PC-9 (cell line): ENCODE measurements around the gene TPP1. TPM values are rescaled to one million over a fixed set of nuclear protein-coding genes. Genes with fewer than 3 reads are reported as not detected.

Source experiments
- BruUV-seq: library from RNA; stranded (reverse); fragments of 400-500 nt; replicated peaks from 2 replicates; lab custom pipeline; 2021; lab: Mats Ljungman, UMichigan
- CTCF ChIA-PET: fragments of 300-600 bp; sonication (Branson Sonifier 250); formaldehyde crosslinking; loops from one replicate; lab custom pipeline; 2022; ENCODE audit warnings: antibody characterized with exemption; lab: Charles Lee
- POLR2A ChIA-PET: fragments of 300-600 bp; sonication (Branson Sonifier 250); formaldehyde crosslinking; loops from one replicate; lab custom pipeline; 2022; ENCODE audit warnings: antibody characterized with exemption; ENCODE audit not compliant: unreplicated experiment; lab: Charles Lee
- DNase-seq, 2 experiments: peaks; one replicate each; pipeline versions ENCODE4 v3.0.0 to v3.0.0-alpha.2; 2015 to 2022; ENCODE audit warnings: mixed read lengths in 1 of 2
- H2AFZ ChIP-seq: fragments of 200-600 bp; sonication (generic); 2 replicates; pipeline ENCODE4 v1.8.1; 2017; ENCODE audit warnings: antibody characterized with exemption
- H3F3A ChIP-seq: fragments of 200-600 bp; sonication (generic); 2 replicates; pipeline ENCODE4 v1.8.1; 2017; ENCODE audit warnings: antibody characterized with exemption, mild to moderate bottlenecking, low read depth; ENCODE audit not compliant: insufficient read depth
- H3K27ac ChIP-seq: fragments of 200-600 bp; sonication (generic); 2 replicates; pipeline ENCODE4 v1.6.1; 2016; ENCODE audit warnings: mixed run types
- H3K27me3 ChIP-seq: fragments of 200-600 bp; sonication (generic); 2 replicates; pipeline ENCODE4 v1.6.1; 2016; ENCODE audit warnings: low read depth, mixed run types; ENCODE audit not compliant: insufficient read depth
- H3K36me3 ChIP-seq: fragments of 200-600 bp; sonication (generic); 2 replicates; pipeline ENCODE4 v1.6.1; 2016; ENCODE audit warnings: low read depth, mixed run types
- H3K4me1 ChIP-seq: fragments of 200-600 bp; sonication (generic); replicated peaks from 2 replicates; pipeline ENCODE4 v1.6.1; 2016; ENCODE audit warnings: mixed run types; ENCODE audit not compliant: insufficient read depth
- H3K4me2 ChIP-seq: fragments of 200-600 bp; sonication (generic); 2 replicates; pipeline ENCODE4 v1.6.1; 2017; ENCODE audit warnings: mixed run types
- H3K4me3 ChIP-seq: fragments of 200-600 bp; sonication (generic); 2 replicates; pipeline ENCODE4 v1.6.1; 2016; ENCODE audit warnings: mixed run types
- H3K79me2 ChIP-seq: fragments of 200-600 bp; sonication (generic); 2 replicates; pipeline ENCODE4 v1.6.1; 2017; ENCODE audit warnings: low read depth, mixed run types
- H3K9me2 ChIP-seq: fragments of 200-600 bp; sonication (generic); 2 replicates; pipeline ENCODE4 v1.8.1; 2017; ENCODE audit warnings: mild to moderate bottlenecking; ENCODE audit not compliant: insufficient read depth
- H3K9me3 ChIP-seq: fragments of 200-600 bp; sonication (generic); 2 replicates; pipeline ENCODE4 v1.8.1; 2016; ENCODE audit warnings: low read depth; ENCODE audit not compliant: insufficient read depth
- H4K20me1 ChIP-seq: fragments of 200-600 bp; sonication (generic); 2 replicates; pipeline ENCODE4 v1.8.1; 2017; ENCODE audit not compliant: insufficient read depth
- EZH2 ChIP-seq: fragments of 200-600 bp; sonication (generic); IDR thresholded peaks from 2 replicates; pipeline ENCODE4 v1.8.0; 2017; ENCODE audit warnings: antibody characterized with exemption, low read depth
- intact Hi-C: fragments of 100-400 bp; cut with micrococcal nuclease; formaldehyde crosslinking; loops from one replicate; pipeline ENCODE4 v1.10.0; 2022; ENCODE audit not compliant: unreplicated experiment
- total RNA-seq: library from RNA; stranded (reverse); gene quantifications from 2 replicates; pipeline ENCODE4 v1.2.3, GENCODE V29; 2021
- TF ChIP-seq, protein P1 (sequence below): fragments of 200-600 bp; sonication (generic); conservative IDR thresholded peaks from 2 replicates; pipeline ENCODE4 v1.6.1; 2017; ENCODE audit warnings: mixed run types, antibody characterized with exemption, mild to moderate bottlenecking, moderate library complexity

Gene TPP1
- total RNA-seq, 1 experiment from 2014 or later = 31.4 TPM

DNA sequence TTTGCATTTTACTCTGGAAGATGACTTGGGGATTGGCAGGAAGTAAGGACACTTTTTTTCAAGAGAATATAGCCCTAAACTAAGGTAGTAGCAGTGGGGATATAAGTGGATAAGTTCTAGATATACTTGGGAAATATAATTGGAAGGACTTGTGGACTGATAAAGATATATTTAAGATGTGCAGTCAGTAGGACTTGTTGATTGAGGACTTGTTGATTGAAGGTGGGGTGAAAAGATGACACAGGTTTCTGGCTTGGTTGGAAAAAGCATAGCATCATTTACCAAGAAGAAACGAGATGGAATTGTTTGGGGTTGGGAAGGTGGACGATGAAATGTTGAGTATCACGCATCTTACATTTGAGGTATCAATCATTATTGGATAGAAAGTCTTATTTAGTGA lies 5.7 kb downstream of the TPP1 start:
- TF ChIP-seq EZH2 = no peak
- TF ChIP-seq, protein P1, sequence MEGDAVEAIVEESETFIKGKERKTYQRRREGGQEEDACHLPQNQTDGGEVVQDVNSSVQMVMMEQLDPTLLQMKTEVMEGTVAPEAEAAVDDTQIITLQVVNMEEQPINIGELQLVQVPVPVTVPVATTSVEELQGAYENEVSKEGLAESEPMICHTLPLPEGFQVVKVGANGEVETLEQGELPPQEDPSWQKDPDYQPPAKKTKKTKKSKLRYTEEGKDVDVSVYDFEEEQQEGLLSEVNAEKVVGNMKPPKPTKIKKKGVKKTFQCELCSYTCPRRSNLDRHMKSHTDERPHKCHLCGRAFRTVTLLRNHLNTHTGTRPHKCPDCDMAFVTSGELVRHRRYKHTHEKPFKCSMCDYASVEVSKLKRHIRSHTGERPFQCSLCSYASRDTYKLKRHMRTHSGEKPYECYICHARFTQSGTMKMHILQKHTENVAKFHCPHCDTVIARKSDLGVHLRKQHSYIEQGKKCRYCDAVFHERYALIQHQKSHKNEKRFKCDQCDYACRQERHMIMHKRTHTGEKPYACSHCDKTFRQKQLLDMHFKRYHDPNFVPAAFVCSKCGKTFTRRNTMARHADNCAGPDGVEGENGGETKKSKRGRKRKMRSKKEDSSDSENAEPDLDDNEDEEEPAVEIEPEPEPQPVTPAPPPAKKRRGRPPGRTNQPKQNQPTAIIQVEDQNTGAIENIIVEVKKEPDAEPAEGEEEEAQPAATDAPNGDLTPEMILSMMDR = no peak
- no TSS peak for BruUV-seq
- Histone ChIP-seq H2AFZ (no peak overlapping the region), H3F3A (peaks cover 9% of the 10 kb centered on the region; the same call in 1 of the 2 replicates), H3K9me2 (no peaks in the 10 kb centered on the region), H3K27ac (no peak overlapping the region; the same call in 1 of the 2 replicates), H3K27me3 (no peaks in the 10 kb centered on the region), H3K36me3 (no peaks in the 10 kb centered on the region), H3K9me3 (no peaks in the 10 kb centered on the region), H3K79me2 (peaks cover 10% of the 10 kb centered on the region), H3K4me3 (peak overlapping the region; percentile 98; the same call in 1 of the 2 replicates), H3K4me2 (peak overlapping the region; percentile 99), H3K4me1 (peaks cover 7% of the 10 kb centered on the region; the same call in 1 of the 2 replicates), H4K20me1 (no peaks in the 10 kb centered on the region)
- intact Hi-C loops = no loop called here
- CTCF ChIA-PET = no interaction called here
- POLR2A ChIA-PET = no interaction called here
- no peak for DNase-seq

DNA sequence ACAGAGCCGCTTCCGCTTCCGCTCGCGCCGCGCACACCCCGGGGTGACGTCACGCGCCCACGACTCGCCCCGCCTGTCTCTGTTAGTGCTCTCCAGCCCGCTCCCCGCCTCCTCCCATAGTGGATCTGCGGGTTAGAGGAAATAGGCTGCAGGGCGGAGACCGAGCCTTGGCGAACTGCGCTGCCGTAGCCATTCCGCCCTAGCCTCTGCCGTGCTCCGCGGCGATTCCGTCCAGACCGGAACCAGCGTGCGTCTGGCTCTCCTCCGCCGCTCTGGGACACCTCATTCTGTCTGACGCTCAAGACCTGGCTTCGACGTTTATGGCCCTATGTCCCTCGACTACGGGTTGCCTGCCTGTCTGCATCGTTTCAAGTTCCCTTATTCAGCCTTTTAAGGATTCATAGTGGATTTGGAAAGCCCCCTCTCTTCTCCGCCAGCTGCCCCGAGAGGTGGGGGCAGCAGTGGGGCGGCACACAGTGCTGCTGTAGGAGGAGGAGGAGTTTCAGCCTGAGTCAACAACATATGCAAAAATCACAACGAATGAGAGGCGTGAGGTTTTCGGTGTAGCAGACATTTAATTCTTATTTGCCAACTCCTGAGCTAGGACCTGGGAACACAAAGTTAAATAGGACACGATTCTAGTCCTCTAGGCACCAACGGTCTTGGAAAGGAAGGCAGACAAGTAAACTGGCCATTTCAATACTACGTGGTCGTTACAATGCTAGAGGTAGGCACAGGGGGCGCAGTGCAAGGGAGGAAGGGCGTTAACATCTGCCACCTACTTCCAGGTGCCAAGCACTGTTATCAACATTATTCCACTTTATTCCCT lies 6.8 kb downstream of the TPP1 start, which contains the start of gene TAF10:
Gene TAF10 (minus strand): TSS at position 4 of the 829 bp plus-strand sequence. CDS start 27 bp downstream, outside the sequence.
- Histone ChIP-seq H3K4me2 (peak within 1 kb of the TSS; percentile 99), H3K27ac (peak within 1 kb of the TSS; percentile 87), H3K36me3 (peaks cover 4% of the 10 kb centered on the region; the same call in 1 of the 2 replicates), H3K27me3 (no peaks in the 10 kb centered on the region), H4K20me1 (no peaks in the 10 kb centered on the region), H2AFZ (peak within 1 kb of the TSS; percentile 99), H3K4me1 (peaks cover 10% of the 10 kb centered on the region), H3K79me2 (peaks cover 10% of the 10 kb centered on the region), H3F3A (peaks cover 15% of the 10 kb centered on the region), H3K4me3 (peak within 1 kb of the TSS; percentile 98), H3K9me2 (no peaks in the 10 kb centered on the region), H3K9me3 (no peaks in the 10 kb centered on the region)
- CTCF ChIA-PET = no interaction called here
- DNase-seq = peak; percentile 78 to 86
- TF ChIP-seq EZH2 = no peak
- TF ChIP-seq, protein P1 = peak; percentile 56; the same call in 1 of the 2 replicates
- intact Hi-C loops = loop anchor here (1.0 kb wide), 1 partner anchor 71 kb away; the partner anchor contains the start of gene MRPL17
- TSS peak; percentile 97 for BruUV-seq
- POLR2A ChIA-PET = interaction anchor here (0.5 to 0.8 kb wide), 9 partner anchors 8 to 879 kb away, joined by 3 to 13 read pairs (median 4); partner anchors contain the start of gene MRPL17

DNA sequence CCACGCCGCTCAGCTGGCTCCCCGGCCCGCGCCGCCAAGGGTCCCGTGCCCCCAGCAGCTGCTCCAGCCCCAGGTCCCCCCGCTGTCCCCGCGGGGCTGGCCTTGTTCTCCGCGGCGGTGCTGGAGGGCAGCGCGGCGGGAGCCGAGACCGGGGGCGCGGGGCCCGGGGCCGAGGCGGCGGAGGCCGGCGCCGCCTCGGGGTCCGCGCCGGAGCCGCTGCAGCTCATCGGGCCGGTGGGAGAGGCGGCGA lies 7.3 kb downstream of the TPP1 start:
- peaks cover 4% of the 10 kb centered on the region; the same call in 1 of the 2 replicates for H3K36me3 ChIP-seq
- H4K20me1 ChIP-seq = no peaks in the 10 kb centered on the region
- H2AFZ ChIP-seq = 0 out of 2 replicates have a peak overlapping the region, but pooled peaks have one; percentile 55
- ChIA-PET CTCF (no interaction called here), POLR2A (interaction anchor here (0.5 to 0.8 kb wide), 4 partner anchors 9 to 879 kb away, joined by 3 to 13 read pairs (median 4); partner anchors contain the start of gene MRPL17)
- H3K27me3 ChIP-seq = no peaks in the 10 kb centered on the region
- intact Hi-C loops = loop anchor here (1.0 kb wide), 1 partner anchor 71 kb away; the partner anchor contains the start of gene MRPL17
- H3F3A ChIP-seq = peaks cover 19% of the 10 kb centered on the region
- H3K27ac ChIP-seq = no peak overlapping the region
- H3K9me3 ChIP-seq = no peaks in the 10 kb centered on the region
- peak in 1 of 2 experiments; percentile 11 for DNase-seq
- BruUV-seq = no TSS peak
- TF ChIP-seq, protein P1 = no peak
- no peak for TF ChIP-seq EZH2
- peaks cover 15% of the 10 kb centered on the region for H3K4me1 ChIP-seq
- H3K4me3 ChIP-seq = peak overlapping the region; percentile 98
- peaks cover 10% of the 10 kb centered on the region for H3K79me2 ChIP-seq
- H3K4me2 ChIP-seq = peak overlapping the region; percentile 88
- no peaks in the 10 kb centered on the region for H3K9me2 ChIP-seq
